Body of pancreas (tissue), 4 donors: ENCODE data around the gene DCANP1. TPM values are rescaled to one million over a fixed set of nuclear protein-coding genes. Genes with fewer than 3 reads are reported as not detected.
A peak's percentile ranks its signal among the peaks of the same experiment; 100 is the strongest.

Experiments
- ATAC-seq: fragments of 150-250 bp; one replicate; pipeline ENCODE4 v1.9.1; 2016
- DNase-seq, 4 donors: peaks; one replicate each; pipeline ENCODE4 v3.0.0-alpha.2; 2019
- H3K27ac ChIP-seq, 4 donors: fragments of 200-600 bp; sonication (generic); 1 replicate in 3 of 4; 2 replicates in 1 of 4; pipeline versions ENCODE4 v1.5.1 to v1.6.1; 2016 to 2019; ENCODE audit warnings: mild to moderate bottlenecking in 1 of 4, mixed read lengths in 1 of 4, moderate library complexity in 1 of 4
- H3K27me3 ChIP-seq, 2 donors: fragments of 200-600 bp; sonication (generic); one replicate each; pipeline ENCODE4 v1.6.0; 2016; ENCODE audit warnings: mild to moderate bottlenecking in 1 of 2
- H3K36me3 ChIP-seq, 2 donors: fragments of 200-600 bp; sonication (generic); replicated peaks in 1 of 2; 2 replicates each; pipeline ENCODE4 v1.5.1; 2016; ENCODE audit warnings: low read depth in 2 of 2; ENCODE audit not compliant: insufficient read depth in 1 of 2
- H3K4me1 ChIP-seq: fragments of 200-600 bp; sonication (generic); one replicate; pipeline ENCODE4 v1.6.0; 2016
- H3K4me3 ChIP-seq, 2 donors: fragments of 200-600 bp; sonication (generic); 1 replicate in 1 of 2; 2 replicates in 1 of 2; pipeline ENCODE4 v1.5.1; 2016 to 2019
- H3K9me3 ChIP-seq, 3 donors: fragments of 200-600 bp; sonication (generic); 1 replicate in 2 of 3; 2 replicates in 1 of 3; pipeline ENCODE4 v1.5.1; 2016
- CTCF ChIP-seq, 7 experiments: fragments of 450-650 bp in 4 of 7; fragments of 200-600 bp in 3 of 7; sonication (generic) in 3 of 7; IDR thresholded peaks; one replicate each; pipeline ENCODE4 v1.5.1; 2016 to 2019; ENCODE audit warnings: antibody characterized with exemption in 7 of 7
- POLR2A ChIP-seq, 3 donors: fragments of 450-650 bp; IDR thresholded peaks; one replicate each; pipeline ENCODE4 v1.6.1; 2016; ENCODE audit warnings: antibody characterized with exemption in 3 of 3, mild to moderate bottlenecking in 2 of 3
- WGBS, 2 donors: methylation state at CpG; one replicate each; pipeline ENCODE4 v1.1.5; 2017; 5-methylcytosine and 5-hydroxymethylcytosine counted together
- intact Hi-C: fragments of 100-400 bp; cut with DNase I; formaldehyde crosslinking; loops from one replicate; pipeline ENCODE4 v1.15.1; 2023
- total RNA-seq, 2 donors: library from RNA; depleted of rRNA; stranded (reverse); fragments of >200 nt; gene quantifications; one replicate each; pipeline ENCODE4 v1.1.0, GENCODE V29; 2016

The DCANP1 gene
- total RNA-seq, 2 donors from 2014 or later, result under 0.01 TPM; not detected in 1

GRCh38 chr5:135467871-135468485 is 20.8 kb upstream of the DCANP1 start:
- Histone ChIP-seq H3K27me3 (peaks cover 0 to 5% of the 10 kb centered on the region in 2 donors), H3K4me3 (no peak overlapping the region), H3K9me3 (no peaks in the 10 kb centered on the region), H3K4me1 (peaks cover 10% of the 10 kb centered on the region), H3K36me3 (no peaks in the 10 kb centered on the region), H3K27ac (no peak overlapping the region)
- ATAC-seq, result no peak
- DNase-seq, result no peak
- intact Hi-C loops, result no loop called here
- 69 to 78% methylated on average over 2 to 4 of the region's 4 CpGs for WGBS, 2 donors
- no peak for TF ChIP-seq CTCF (IDR thresholded peaks at IDR 0.05)
- no peak for TF ChIP-seq POLR2A (IDR thresholded peaks at IDR 0.05)

- DNase-seq (no peak), ATAC-seq (no peak)
- intact Hi-C loops, result no loop called here
- H3K9me3 ChIP-seq, result no peaks in the 10 kb centered on the region
- 71% methylated on average over 14 to 15 of the region's 15 CpGs for WGBS, 2 donors
- no peak overlapping the region for H3K4me3 ChIP-seq
- no peak for TF ChIP-seq POLR2A (IDR thresholded peaks at IDR 0.05)
- no peak for TF ChIP-seq CTCF (IDR thresholded peaks at IDR 0.05)
- H3K36me3 ChIP-seq, result no peaks in the 10 kb centered on the region
- peaks cover 10% of the 10 kb centered on the region for H3K4me1 ChIP-seq
- H3K27ac ChIP-seq, result no peak overlapping the region
- H3K27me3 ChIP-seq, result peaks cover 0 to 5% of the 10 kb centered on the region in 2 donors
These were observed 20.0 kb upstream of the DCANP1 start for GRCh38 chr5:135467051-135467625.

- DNase-seq (peak; percentile 70 to 76 (median 70)), ATAC-seq (peak; percentile 84)
- H3K9me3 ChIP-seq, result no peaks in the 10 kb centered on the region
- no peaks in the 10 kb centered on the region for H3K36me3 ChIP-seq
- intact Hi-C loops, result no loop called here
- no peak overlapping the region for H3K27ac ChIP-seq
- 9 to 16% methylated on average over 7 to 43 of the region's 43 CpGs for WGBS, 2 donors
- no peak overlapping the region for H3K4me3 ChIP-seq
- TF ChIP-seq POLR2A (IDR thresholded peaks at IDR 0.05) (no peak), CTCF (IDR thresholded peaks at IDR 0.05) (peak; percentile 70 to 83 (median 77))
- peaks cover 10% of the 10 kb centered on the region for H3K4me1 ChIP-seq
- H3K27me3 ChIP-seq, result peaks cover 0 to 5% of the 10 kb centered on the region in 2 donors
These were observed 19.3 kb upstream of the DCANP1 start for GRCh38 chr5:135466178-135467050.

- DNase-seq (no peak), ATAC-seq (no peak)
- Histone ChIP-seq H3K4me1 (peaks cover 10% of the 10 kb centered on the region), H3K9me3 (no peaks in the 10 kb centered on the region), H3K36me3 (no peaks in the 10 kb centered on the region), H3K4me3 (no peak overlapping the region), H3K27ac (no peak overlapping the region), H3K27me3 (peaks cover 0 to 5% of the 10 kb centered on the region in 2 donors)
- WGBS, 2 donors, result 31 to 38% methylated on average over 11 to 12 of the region's 12 CpGs
- TF ChIP-seq CTCF (IDR thresholded peaks at IDR 0.05) (no peak), POLR2A (IDR thresholded peaks at IDR 0.05) (no peak)
- intact Hi-C loops, result no loop called here
These were observed 18.4 kb upstream of the DCANP1 start for GRCh38 chr5:135465391-135466122.
